Stimulated activated CD4-positive, alpha-beta T cell treated with anti-CD3 and anti-CD28 coated beads, Interleukin-12 subunit alpha, Interleukin-12 subunit beta, amount 100 ng/mL, for 48 hours (primary cell): ENCODE data around the gene PPP1R37.
"Not testable (repeated sequence)": the region's sequence is repeated elsewhere in the genome, so short reads cannot be mapped to it uniquely, and the experiment has no call there.

Experiments used
- DNase-seq, 3 donors: peaks; one replicate each; pipeline ENCODE4 v3.0.0-alpha.2; 2020; ENCODE audit warnings: low read depth in 2 of 3, low spot score in 1 of 3

The PPP1R37 gene

DNA sequence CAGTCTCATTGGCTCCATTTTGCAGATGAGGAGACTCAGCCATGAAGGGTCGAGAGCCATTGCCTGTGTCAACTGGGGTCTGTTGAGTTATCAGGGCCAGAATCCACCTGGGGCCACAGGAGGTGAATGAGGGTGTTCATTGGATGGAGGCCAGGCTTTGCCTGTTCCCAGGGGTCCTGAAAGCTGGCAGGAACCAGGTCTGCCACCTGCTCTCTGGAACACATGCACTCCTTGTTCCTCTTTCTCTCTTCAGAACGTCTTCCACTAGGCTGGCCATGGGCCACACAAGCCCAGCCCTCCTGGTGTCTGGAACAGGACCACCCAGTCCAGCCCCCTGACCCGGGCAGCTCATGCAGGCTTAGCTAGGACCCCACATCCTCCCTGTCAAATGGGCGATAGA lies 21.1 kb downstream of the PPP1R37 start:
- no peak for DNase-seq

DNA sequence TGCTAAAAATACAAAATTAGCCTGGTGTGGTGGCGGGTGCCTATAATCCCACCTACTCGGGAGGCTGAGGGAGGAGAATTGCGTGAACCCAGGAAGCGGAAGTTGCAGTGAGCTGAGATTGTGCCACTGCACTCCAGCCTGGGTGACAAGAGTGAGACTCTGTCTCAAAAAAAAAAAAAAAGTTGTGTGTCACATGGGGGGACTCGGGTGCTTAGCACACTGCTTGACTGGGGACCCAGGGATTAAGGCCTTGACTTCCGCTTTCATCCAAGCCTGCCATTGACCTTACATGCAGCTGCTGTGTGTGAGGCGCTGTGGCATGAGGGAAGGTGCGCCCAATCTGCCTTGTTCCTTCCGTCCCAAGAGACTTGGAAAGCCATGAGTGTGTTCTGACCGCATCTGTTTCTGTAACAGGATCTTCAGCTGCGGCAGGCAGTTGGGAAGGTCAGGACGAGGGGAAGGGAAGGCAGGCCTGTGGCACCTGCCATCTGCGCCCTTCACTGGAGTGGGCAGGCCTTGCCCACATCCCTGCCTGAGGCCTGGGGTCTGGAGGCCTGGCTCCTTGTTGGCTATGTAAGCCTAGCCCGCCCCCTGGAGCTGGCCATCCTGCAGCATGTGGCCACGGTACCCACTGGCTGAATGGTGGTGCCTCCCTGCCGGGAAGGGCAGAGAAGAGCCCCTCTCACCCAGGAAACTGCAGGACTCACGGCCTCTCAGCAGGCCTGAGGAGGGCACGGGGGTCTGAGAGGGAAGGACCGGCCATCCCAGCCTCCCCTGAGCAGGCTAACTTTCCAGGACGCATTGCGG lies 23.0 kb downstream of the PPP1R37 start:
- no peak for DNase-seq

DNA sequence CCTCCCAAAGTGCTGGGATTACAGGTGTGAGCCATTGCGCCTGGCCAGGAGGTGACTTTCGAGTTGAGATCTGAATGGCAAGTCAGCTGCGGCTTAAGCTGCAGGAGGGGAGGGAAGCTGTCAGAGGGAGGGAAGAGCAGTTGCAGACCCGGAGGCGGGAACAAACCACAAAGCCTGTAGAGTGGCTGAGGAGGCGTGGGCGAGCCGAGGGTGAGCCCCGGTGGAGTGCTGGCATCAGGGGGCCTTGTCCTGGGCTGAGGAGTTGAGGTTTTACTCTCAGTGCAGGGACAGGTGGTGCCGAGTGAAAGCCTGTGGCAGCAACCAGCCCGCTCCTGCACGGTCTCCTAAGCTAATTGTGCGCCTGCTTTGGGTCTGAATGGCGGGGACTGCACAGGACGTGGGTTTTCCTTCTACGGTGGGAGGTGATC lies 24.2 kb downstream of the PPP1R37 start:
- peak; percentile 45 to 58 (median 52) for DNase-seq

DNA sequence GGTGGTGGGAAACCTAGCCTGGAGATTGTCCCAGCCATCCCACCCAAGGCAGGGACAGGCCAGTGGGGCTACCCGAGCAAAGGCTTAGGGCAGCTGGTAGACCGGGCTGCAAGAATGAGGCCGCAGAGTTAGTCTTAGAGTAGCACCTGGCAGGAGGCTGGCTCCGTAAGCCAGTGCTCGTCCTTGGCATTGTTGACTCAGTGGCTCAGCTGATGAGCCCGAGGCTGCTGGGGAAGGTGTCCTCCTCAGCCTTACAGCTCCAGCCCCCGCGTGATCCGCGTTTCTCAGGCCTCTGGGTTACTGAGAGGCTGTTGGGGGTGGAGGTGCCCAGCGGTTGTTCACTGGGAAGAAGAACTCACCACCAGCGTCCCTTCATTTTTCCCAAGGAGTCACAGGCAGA lies 24.7 kb downstream of the PPP1R37 start:
- DNase-seq = no peak

DNA sequence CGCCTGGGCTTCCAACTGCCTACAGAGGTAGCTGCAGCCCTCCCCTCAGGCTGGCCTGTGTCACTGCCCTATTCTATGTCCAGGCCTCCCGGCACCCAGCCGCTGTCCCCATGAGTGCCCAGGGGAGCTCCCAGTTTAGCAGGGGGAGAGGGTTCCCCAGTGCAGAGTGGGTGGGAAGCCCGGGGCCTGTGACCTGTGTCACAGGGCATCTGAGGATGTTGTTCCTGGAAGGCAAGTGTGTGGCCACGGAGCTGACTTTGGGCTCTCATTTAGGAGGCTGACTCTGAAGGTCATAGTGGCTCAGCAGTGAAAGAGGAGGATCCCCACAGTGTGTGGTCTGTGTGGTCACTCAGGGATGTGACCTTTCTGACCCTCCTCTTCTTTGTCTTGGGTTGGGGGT lies 25.1 kb downstream of the PPP1R37 start:
- no peak for DNase-seq

DNA sequence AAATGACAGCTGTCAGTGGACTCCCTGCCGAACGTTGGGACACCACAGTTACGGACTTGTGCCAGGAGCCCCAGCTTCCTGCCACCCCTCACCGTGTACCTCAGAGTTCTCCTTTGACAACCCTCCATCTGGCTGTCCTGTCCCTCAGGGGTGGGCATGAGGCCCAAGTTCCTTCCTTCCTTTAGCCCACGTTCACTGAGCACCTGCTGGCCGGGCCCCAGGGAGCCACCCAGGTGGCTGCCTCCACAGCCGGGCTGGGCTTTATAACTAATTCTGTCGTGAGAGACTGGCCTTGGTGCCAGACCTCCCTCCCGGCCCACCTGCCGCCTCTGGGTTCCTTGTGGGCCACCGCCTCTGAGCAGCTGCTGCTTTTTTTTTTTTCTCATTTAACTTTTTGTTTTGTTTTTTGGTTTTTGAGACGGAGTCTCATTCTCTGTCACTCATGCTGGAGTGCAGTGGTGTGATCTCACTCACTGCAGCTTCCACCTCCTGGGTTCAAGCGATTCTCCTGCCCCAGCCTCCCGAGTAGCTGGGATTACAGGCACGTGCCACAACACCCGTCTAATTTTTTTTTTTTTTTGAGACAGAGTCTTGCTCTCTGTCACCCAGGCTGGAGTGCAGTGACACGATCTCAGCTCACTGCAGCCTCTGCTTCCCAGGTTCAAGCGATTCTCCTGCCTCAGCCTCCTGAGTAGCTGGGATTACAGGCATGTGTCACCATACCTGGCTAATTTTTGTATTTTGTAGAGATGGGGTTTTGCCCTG lies 25.8 kb downstream of the PPP1R37 start:
- DNase-seq = not testable (repeated sequence)

DNA sequence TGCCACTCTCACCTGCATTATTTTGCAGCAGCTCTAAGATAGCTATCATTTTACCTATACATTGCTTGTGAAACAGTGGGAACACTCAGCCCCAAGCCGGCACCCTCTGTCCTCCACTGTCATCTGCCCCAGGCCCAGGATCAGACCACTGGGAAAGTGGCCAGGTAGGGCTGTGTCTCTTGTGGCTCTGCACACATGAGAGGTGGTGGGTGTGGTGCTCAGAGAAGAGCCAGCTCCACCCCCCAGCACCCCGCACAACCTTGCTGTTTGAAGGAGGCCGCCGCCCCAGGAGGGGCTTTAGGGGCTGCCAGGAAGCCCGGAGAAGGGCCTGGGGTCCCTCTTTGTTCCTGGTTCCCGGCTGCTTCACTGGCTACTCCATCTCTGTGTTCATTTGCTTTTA lies 26.6 kb downstream of the PPP1R37 start:
- no peak for DNase-seq

DNA sequence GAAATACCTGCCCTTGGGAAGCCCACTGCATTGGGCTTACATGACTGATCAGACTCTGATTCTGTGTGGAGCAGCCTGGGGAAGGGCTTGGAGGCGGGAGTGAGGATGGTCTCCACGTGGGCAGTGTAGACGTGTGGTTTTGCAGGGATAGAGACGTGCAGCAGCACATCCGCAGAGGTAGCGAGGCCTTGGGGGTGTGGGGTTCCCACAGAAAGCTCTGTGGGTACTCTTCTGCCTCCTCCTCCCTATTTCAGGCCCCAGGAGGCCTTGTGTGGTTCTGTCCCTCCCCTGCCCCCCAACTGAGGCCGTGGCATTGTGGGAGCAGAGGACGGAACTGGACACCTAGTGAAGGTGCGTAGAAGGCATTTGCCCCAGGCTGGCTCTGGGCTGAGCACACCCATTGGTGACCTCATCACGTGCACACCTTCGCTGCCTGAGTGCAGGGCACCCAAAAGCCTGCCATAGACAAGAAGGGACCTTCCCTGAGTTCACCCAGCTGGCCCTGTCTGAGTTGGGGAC lies 28.9 kb downstream of the PPP1R37 start:
- no peak for DNase-seq

DNA sequence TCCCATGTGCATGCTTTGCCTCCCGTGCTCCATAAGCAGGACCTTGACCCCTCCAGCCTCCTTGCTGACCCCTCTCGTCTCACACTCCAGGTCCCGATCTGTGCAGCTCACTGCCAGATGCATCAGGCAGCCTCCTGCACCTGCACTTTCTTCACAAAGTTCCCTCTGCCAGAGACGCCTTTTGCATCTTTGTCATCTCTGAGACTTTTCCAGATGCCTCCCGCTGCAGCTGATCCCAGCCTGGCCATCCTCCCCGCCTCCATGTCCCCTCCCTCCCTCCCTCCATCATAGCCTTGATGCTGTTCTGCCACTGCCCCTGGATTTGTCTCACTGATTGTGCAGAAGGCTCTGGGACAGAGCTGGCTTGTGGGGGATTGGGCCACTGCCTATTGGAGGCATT lies 29.9 kb downstream of the PPP1R37 start:
- no peak for DNase-seq

DNA sequence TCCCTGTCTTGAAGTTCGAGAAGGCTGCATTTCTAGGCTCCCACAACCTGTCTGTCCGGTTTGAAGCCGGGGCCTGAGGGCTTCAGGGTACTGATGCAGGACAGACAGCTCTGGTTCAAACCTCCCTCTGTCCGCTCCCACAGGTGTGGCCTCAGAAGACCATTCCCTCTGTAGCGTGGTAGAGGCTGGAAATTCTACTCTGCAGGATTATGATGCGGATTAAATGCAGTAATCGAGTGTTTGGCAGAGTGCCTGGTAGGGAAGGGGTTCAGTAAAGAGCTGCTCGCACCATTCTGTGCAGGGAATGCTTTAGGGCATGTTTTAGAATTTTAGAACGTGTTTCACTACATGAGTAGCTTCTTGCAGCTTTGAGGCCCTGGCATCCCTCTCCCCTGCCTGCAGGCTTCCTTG lies 30.5 kb downstream of the PPP1R37 start:
- no peak for DNase-seq

DNA sequence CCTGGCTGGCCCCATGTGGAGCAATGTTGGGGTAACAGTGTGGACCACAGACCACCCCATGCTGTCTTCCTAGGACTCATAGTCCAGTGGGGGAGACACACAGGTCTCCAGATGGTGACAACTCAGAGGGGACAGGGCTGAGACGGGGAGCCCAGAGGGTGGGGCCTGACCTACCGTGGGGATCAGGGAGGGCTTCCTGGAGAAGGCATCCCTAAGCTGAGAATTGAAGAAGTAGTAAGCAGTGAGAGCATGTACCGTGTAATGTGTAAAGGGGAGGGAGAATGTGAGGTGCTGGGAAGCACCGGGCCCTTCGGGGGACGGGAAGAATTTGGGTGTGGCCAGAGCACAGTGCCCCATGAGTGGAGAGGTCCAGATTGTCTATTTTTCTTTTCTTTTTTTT lies 31.0 kb downstream of the PPP1R37 start:
- DNase-seq = no peak

DNA sequence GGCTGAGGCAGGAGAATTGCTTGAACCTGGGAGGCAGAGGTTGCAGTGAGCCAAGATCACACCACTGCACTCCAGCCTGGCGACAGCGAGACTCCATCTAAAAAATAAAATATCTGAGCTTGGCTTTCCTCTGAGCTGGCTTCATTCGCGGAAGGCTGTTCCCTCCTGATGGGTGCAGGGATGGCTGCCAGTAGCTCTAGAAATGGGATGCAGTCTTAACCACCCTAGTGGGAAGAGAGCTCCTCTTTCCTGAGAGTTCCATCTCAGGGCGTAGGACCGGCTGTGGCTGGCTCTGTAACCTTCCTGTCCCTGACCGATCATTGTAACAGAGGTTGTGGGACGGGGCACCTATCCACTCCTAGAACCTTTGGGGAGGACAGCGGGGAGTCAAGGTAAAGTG lies 32.4 kb downstream of the PPP1R37 start:
- DNase-seq = no peak

DNA sequence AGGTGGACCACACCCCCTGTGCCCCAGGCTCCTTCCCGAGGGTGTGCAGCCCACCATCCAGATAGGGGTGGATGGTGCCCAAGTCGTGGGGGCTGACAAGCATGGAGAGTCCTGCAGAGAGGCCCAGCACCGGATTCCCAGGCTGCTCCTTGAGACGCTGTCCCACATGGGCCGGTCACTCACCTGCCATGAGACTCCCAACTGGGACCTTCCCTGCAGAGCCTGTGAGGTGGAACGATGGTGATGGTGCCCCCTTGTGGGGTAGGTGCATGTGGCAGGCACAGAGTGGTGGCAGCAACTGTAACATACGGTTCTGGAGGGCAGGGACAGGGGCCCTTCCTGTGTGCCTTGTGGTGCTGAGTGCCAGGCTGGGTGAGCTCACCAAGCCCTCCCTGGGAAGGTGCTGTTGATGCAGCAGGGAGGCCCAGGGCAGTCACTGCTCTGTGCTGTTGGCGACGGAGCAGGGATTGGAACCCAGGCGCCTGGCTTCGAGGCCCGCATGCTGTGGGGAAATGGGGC lies 33.1 kb downstream of the PPP1R37 start:
- peak; percentile 52 to 72 (median 57) for DNase-seq

DNA sequence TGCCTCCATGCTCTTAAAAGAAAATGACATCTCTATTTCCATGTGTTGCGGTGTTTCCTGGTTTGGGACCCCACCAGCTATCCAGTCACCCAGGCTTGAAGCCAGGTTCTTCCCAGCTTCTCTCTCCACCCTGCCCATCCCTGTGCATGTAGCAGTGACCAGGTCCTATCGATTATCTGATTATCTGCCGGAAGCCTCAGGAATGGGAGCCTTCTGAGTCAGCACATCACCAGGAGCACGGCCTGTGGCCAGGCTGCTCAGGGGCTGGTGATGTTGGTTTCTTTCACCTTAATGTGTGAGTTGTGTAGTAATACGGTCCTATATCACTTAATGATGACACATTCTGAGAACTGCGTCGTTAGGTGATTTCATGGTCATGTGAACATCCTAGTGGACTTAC lies 33.7 kb downstream of the PPP1R37 start:
- no peak for DNase-seq

DNA sequence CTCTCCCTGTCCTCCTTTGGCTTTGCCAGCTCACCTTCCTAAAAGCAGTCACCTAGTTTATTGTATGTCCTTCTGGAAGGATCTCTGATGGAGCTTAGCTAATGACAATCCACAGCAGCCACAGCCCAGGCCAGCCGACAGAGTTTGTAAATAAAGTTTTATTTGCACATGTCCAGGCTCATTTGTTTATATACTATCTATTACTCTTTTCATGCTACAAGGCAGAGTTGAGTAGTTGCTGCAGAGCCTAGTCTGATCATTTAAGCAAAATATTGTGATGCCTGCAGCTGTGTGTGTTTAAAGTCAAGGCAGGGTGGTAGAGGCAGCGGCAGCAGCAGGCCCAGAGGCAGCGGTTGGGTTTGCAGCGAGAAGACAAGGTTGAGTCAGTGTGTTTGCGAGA lies 35.2 kb downstream of the PPP1R37 start:
- no peak for DNase-seq

DNA sequence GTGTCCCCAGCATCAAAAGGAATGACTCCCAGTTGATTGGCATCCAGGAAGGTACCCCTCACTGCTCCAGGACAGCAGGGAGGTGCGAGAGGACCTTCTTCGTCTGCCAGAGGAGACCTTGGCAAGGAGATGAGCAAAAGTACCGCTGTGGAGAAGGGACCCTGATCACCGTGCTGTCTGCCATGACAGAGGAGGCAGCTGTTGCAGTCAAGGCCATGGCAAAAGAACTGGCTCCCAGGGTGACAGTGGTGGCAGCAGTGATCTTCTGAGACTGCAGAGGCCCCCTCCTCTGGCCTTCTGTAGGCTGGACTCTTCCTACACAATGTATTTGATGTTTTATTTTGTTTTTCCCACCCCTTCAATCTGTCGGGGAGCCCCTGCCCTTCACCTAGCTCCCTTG lies 35.8 kb downstream of the PPP1R37 start:
- DNase-seq = no peak

DNA sequence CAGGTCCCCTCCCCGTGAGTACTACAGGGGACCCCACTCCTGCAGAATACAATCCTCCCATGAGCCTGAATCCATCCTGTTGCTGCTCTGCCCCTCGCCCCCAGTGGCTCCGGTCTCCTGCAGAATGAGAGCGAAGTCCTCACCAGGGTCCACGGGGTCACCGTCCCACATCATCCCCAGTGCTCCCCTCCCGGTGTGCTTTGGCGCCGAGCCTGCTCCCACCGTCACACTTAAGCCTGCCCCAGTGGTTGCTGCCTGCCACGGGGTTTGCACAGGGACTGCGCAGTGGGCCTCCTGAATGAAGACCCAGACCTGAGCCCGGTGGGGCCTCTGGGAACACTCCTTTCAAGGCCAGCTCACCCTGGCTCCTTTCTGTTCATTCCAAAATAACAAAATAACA lies 37.3 kb downstream of the PPP1R37 start:
- DNase-seq = no peak

DNA sequence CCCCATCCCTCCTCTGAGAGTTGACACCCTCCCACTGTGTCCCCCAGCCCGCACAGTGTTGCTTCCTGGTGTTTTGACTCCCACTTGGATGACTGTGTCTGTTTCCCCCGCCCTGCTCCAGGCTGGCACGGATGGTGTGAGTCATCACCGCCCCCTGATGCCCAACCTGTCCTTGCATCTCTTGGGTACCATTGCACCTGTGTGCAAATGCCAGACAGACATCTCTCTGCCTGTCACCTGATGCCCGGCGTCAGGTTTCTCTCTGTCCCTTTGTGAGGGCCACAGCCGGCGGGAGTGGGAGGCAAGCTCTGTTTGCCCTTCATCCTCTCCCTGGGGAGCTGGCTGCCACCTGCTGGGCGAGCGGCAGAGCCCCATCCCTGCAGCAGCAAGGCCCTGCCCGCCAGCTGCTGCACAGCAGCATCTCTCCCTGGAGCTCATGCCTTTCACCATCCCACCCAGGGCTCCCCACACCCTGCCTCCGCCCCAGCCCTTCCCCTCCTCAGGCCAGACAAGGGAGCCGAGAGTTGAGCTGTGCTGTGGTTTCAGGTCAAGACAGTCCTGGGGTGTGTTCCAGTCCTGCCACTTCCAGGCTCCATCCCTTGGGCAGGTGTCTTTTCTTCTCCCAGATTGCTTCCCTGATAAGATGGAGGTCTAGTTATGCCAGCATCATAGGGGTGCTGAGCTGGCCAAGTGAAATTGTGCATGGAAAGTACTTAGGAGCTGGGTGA lies 38.1 kb downstream of the PPP1R37 start:
- DNase-seq = no peak

DNA sequence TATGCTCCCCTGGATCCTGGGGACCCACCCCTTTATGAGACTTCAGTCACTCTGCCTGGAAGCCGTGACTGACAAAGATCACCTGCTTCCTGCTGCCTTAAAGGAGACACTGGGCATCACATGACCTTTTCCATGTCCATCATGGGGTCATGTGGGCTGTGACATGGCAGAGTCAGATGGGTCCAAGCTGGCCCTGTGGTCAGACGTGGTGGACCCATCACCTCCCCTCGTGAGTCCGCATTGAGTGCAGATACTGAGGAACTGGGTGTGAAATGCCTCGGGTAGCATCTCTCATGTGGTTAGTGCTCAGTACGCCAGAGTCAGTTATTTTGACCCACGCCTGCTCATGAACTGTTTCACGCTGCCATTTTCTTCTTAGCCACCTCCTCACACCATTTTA lies 40.7 kb downstream of the PPP1R37 start:
- DNase-seq = no peak

DNA sequence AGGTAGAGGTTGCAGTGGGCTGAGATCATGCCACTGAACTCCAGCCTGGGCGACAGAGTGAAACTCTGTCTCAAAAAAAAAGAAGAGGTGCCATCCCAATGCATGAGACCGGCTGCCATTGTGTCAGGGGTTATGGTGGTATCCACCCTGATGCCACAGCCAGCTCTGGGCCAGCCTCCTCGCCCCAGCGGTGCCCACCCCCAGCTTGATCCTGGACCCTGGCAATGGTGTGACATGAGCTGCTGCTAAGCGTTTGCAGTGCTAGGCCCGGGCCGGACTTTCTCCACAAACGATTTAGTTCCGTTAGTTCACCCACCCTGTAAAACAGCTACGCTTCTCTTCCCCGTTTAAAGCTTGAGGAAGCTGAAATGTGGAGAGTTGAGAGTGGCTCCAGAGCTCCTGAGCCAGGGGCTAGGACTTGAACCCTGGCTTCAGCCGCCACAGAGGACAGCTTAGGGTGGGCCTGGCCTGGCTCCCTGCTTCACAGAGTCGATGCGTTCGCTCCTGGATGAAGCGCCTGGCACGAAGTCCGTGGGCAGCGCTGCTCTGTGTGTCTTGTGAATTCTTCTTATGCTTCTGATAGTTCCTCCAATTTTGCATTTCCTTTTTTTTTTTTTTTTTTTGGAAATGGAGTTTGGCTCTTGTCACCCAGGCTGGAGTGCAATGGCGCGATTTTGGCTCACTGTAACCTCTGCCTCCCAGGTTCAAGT lies 42.4 kb downstream of the PPP1R37 start:
- DNase-seq = no peak
